Body of pancreas (tissue), 4 donors: ENCODE data around the gene TSC1. TPM values are rescaled to one million over a fixed set of nuclear protein-coding genes. Genes with fewer than 3 reads are reported as not detected.
"Not testable (repeated sequence)": the region's sequence is repeated elsewhere in the genome, so short reads cannot be mapped to it uniquely, and the experiment has no call there.

ENCODE experiments used
- ATAC-seq: fragments of 150-250 bp; one replicate; pipeline ENCODE4 v1.9.1; 2016
- DNase-seq, 4 donors: peaks; one replicate each; pipeline ENCODE4 v3.0.0-alpha.2; 2019
- H3K27ac ChIP-seq, 4 donors: fragments of 200-600 bp; sonication (generic); 1 replicate in 3 of 4; 2 replicates in 1 of 4; pipeline versions ENCODE4 v1.5.1 to v1.6.1; 2016 to 2019; ENCODE audit warnings: mild to moderate bottlenecking in 1 of 4, mixed read lengths in 1 of 4, moderate library complexity in 1 of 4
- H3K27me3 ChIP-seq, 2 donors: fragments of 200-600 bp; sonication (generic); one replicate each; pipeline ENCODE4 v1.6.0; 2016; ENCODE audit warnings: mild to moderate bottlenecking in 1 of 2
- H3K36me3 ChIP-seq, 2 donors: fragments of 200-600 bp; sonication (generic); replicated peaks in 1 of 2; 2 replicates each; pipeline ENCODE4 v1.5.1; 2016; ENCODE audit warnings: low read depth in 2 of 2; ENCODE audit not compliant: insufficient read depth in 1 of 2
- H3K4me1 ChIP-seq: fragments of 200-600 bp; sonication (generic); one replicate; pipeline ENCODE4 v1.6.0; 2016
- H3K4me3 ChIP-seq, 2 donors: fragments of 200-600 bp; sonication (generic); 1 replicate in 1 of 2; 2 replicates in 1 of 2; pipeline ENCODE4 v1.5.1; 2016 to 2019
- H3K9me3 ChIP-seq, 3 donors: fragments of 200-600 bp; sonication (generic); 1 replicate in 2 of 3; 2 replicates in 1 of 3; pipeline ENCODE4 v1.5.1; 2016
- POLR2A ChIP-seq, 3 donors: fragments of 450-650 bp; IDR thresholded peaks; one replicate each; pipeline ENCODE4 v1.6.1; 2016; ENCODE audit warnings: antibody characterized with exemption in 3 of 3, mild to moderate bottlenecking in 2 of 3
- WGBS, 2 donors: methylation state at CpG; one replicate each; pipeline ENCODE4 v1.1.5; 2017; 5-methylcytosine and 5-hydroxymethylcytosine counted together
- intact Hi-C: fragments of 100-400 bp; cut with DNase I; formaldehyde crosslinking; loops from one replicate; pipeline ENCODE4 v1.15.1; 2023
- total RNA-seq, 2 donors: library from RNA; depleted of rRNA; stranded (reverse); fragments of >200 nt; gene quantifications; one replicate each; pipeline ENCODE4 v1.1.0, GENCODE V29; 2016
- TF ChIP-seq, protein P1 (sequence below), 7 experiments: fragments of 450-650 bp in 4 of 7; fragments of 200-600 bp in 3 of 7; sonication (generic) in 3 of 7; IDR thresholded peaks; one replicate each; pipeline ENCODE4 v1.5.1; 2016 to 2019; ENCODE audit warnings: antibody characterized with exemption in 7 of 7

The TSC1 gene
- 10 to 100 TPM; 44.1 to 47.1 TPM for total RNA-seq

DNA sequence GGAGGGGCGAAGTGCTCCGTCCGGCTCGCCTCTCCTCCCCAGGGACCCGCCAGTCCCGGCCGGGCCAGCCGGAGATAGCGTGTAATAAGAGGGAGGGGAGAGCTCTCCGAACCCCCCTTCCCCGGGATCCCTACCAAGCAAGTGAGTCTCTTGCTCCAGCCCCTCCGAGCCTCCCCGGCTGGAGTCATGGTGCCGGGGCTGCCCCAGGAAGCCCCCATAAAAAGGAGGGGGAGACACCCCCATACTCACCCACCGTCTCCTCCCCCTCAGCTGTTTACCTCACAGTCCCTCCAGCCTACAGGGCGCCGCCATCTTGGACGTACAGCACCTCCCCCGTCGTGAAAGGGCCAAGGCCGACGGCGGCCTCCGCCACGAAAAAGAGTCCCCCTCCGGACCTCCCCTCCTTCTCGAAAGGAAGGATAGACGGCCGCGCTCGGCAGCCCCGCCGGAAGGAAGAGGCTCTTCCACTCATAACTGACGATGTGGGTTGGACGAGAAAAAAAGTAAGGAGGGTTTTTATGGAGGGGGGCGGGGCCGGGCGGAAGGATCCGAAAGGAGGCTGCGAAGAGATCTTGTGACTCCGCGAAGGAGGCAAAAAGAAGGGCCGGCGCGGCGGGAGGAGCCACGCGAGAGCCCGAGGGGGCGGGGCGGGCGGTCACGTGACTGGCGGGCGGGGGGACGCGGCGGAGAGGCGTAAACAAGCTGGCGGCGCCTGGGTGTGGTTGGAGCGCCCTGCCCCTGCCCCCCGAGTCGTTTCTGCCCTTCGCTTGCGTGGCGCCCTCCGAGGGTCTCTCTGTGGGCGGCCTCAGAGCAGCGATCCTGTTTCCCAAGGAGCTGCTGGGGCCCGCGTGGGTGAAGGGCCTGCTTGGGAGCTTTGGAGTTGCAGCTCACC is at the start of gene TSC1:
Gene TSC1, minus strand, starts transcription at position 323 of the 892 bp plus-strand sequence. CDS start 15,744 bp downstream, outside the sequence.
- ATAC-seq (peak; percentile 93), DNase-seq (peak; percentile 97 to 98 (median 97))
- Histone ChIP-seq H3K4me1 (peaks cover 37% of the 10 kb centered on the region), H3K4me3 (peak within 1 kb of the TSS; percentile 72 to 97), H3K27me3 (no peaks in the 10 kb centered on the region), H3K27ac (peak within 1 kb of the TSS; percentile 82 to 98 (median 98)), H3K36me3 (no peaks in the 10 kb centered on the region), H3K9me3 (no peaks in the 10 kb centered on the region)
- 0 to 1% methylated on average over 29 to 63 of the region's 72 CpGs for WGBS, 2 donors
- TF ChIP-seq POLR2A (IDR thresholded peaks at IDR 0.05), result peak; percentile 32 to 81 (median 78)
- TF ChIP-seq, protein P1, sequence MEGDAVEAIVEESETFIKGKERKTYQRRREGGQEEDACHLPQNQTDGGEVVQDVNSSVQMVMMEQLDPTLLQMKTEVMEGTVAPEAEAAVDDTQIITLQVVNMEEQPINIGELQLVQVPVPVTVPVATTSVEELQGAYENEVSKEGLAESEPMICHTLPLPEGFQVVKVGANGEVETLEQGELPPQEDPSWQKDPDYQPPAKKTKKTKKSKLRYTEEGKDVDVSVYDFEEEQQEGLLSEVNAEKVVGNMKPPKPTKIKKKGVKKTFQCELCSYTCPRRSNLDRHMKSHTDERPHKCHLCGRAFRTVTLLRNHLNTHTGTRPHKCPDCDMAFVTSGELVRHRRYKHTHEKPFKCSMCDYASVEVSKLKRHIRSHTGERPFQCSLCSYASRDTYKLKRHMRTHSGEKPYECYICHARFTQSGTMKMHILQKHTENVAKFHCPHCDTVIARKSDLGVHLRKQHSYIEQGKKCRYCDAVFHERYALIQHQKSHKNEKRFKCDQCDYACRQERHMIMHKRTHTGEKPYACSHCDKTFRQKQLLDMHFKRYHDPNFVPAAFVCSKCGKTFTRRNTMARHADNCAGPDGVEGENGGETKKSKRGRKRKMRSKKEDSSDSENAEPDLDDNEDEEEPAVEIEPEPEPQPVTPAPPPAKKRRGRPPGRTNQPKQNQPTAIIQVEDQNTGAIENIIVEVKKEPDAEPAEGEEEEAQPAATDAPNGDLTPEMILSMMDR (IDR thresholded peaks at IDR 0.05), result no peak
- intact Hi-C loops, result no loop called here

DNA sequence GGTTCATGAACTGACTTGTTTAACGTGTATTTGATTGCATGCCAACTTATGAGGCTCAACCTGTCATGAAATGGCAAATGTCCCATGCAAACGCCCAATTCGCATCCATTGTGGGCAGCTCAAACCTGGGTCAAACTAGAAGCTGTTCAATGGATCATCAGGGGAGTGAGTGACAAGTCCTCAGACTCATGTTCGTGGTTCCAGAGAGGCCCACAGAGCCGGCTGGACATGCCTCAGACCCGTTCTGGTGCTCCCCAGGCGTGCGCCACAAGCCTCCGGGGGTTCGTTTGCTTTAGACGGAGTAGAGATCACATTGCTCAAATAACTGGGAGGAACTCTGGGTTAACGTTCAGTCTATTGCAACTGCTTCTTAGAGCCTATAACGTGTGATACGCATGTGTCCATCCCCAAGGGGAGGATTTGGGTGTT is 49.1 kb upstream of the TSC1 start:
- intact Hi-C loops, result no loop called here
- TF ChIP-seq POLR2A (IDR thresholded peaks at IDR 0.05), result no peak
- TF ChIP-seq, protein P1 (IDR thresholded peaks at IDR 0.05), result no peak
- Histone ChIP-seq H3K36me3 (no peaks in the 10 kb centered on the region), H3K27ac (no peak overlapping the region), H3K27me3 (no peaks in the 10 kb centered on the region), H3K4me3 (no peak overlapping the region), H3K4me1 (no peaks in the 10 kb centered on the region), H3K9me3 (no peaks in the 10 kb centered on the region)
- DNase-seq (no peak), ATAC-seq (no peak)
- WGBS, 2 donors, result 46 to 60% methylated on average over 8 to 14 of the region's 14 CpGs

DNA sequence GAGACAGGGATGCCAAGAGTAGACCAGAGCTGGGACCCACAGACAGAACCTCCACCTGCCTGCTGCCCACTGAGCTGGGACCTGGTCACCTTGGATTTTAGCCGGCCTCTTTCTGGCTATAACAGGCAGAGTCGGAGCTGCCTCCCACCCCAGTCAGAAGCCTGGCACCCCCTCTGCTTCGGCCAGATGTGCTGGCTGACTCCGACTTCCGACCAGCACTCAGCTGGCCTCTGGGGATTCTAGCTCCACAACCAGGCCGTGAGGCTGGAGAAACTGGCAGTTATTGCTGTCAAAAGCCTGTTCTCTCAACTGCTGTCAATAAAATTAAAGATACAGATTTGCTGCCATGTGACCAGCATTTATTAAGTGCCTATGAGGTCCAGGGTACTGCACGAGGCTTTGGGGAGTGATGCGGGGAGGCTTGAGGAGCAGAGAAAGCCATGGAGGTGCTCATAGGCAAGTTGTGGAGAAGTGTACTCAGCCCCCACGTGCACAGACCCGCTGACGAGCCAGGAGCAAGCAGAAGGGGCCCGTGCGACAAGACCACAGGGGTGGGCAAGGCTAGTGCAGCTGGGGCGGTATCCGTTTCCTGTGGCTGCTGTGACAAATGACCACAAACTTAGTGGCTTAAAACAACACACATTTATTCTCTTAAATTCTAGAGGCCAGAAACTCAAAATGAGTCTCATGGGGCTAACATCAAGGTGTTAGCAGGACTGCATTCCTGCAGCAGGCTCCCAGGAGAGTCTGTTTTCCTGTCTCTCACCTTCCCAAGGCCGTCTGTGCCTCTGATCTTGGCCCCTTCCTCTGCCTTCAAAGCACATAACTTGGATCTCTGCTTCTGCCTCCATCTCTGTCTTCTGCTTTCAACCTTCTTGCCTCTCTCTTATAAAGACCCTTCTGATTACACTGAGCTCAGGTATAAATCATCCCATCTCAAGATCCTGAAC is 47.2 kb upstream of the TSC1 start:
- ATAC-seq (no peak), DNase-seq (no peak)
- intact Hi-C loops, result no loop called here
- Histone ChIP-seq H3K9me3 (no peaks in the 10 kb centered on the region), H3K27ac (no peak overlapping the region), H3K27me3 (no peaks in the 10 kb centered on the region), H3K36me3 (no peaks in the 10 kb centered on the region), H3K4me1 (no peaks in the 10 kb centered on the region), H3K4me3 (no peak overlapping the region)
- WGBS, 2 donors, result 53 to 55% methylated on average over 15 to 16 of the region's 16 CpGs
- TF ChIP-seq, protein P1 (IDR thresholded peaks at IDR 0.05), result no peak

DNA sequence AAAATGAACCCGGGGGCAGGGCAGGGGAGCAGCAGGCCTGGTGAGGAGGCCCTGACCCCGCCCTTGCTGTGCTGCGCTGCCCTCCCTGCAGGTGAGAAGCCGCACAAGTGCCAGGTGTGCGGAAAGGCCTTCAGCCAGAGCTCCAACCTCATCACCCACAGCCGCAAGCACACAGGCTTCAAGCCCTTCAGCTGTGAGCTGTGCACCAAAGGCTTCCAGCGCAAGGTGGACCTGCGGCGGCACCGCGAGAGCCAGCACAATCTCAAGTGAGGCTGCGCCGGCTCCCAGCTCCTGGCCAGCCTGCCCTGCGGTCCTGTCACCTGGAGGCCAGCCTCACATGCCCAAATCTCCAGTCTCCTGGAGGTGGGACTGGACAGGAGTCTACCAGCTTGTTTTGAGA is 46.4 kb upstream of the TSC1 start:
- no peaks in the 10 kb centered on the region for H3K4me1 ChIP-seq
- no peak for ATAC-seq
- no peak overlapping the region for H3K27ac ChIP-seq
- H3K27me3 ChIP-seq, result no peaks in the 10 kb centered on the region
- intact Hi-C loops, result no loop called here
- no peaks in the 10 kb centered on the region for H3K9me3 ChIP-seq
- H3K36me3 ChIP-seq, result no peaks in the 10 kb centered on the region
- TF ChIP-seq POLR2A (IDR thresholded peaks at IDR 0.05), result no peak
- TF ChIP-seq, protein P1 (IDR thresholded peaks at IDR 0.05), result no peak
- WGBS, 2 donors, result 80 to 88% methylated on average over 11 to 14 of the region's 14 CpGs
- no peak overlapping the region for H3K4me3 ChIP-seq
- no peak for DNase-seq

DNA sequence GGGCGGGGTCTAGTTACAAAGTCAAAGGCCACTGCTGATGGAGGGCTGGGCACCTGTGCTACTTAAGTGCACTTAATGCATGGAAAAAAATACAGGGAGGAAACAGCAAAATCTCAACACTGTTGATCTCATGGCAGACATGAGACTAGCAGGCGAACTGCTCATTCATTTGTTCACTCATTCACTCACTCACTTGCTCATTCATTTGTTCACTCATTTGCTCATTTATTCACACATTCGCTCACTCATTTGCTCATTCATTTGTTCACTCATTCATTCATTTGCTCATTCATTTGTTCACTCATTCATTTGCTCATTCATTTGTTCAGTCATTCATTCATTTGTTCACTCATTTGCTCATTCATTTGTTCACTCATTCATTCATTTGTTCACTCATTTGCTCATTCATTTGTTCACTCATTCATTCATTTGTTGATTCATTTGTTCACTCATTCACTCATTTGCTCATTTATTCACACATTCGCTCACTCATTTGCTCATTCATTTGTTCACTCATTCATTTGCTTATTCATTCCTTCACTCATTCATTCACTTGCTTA is 45.7 kb upstream of the TSC1 start:
- H3K27ac ChIP-seq, intact Hi-C loops, ATAC-seq, H3K4me1 ChIP-seq, H3K4me3 ChIP-seq, H3K9me3 ChIP-seq, H3K27me3 ChIP-seq, DNase-seq, H3K36me3 ChIP-seq: not testable (repeated sequence)
- 57 to 66% methylated on average over 3 to 4 of the region's 4 CpGs for WGBS, 2 donors
